Cortex of kidney (tissue), 1 donor: ENCODE results near the gene CEP126.
"Not testable (repeated sequence)": the region's sequence is repeated elsewhere in the genome, so short reads cannot be mapped to it uniquely, and the experiment has no call there.

Experiments
- DNase-seq: peaks from one replicate; lab custom pipeline; 2025; lab: John Stamatoyannopoulos, UW

The CEP126 gene

DNA sequence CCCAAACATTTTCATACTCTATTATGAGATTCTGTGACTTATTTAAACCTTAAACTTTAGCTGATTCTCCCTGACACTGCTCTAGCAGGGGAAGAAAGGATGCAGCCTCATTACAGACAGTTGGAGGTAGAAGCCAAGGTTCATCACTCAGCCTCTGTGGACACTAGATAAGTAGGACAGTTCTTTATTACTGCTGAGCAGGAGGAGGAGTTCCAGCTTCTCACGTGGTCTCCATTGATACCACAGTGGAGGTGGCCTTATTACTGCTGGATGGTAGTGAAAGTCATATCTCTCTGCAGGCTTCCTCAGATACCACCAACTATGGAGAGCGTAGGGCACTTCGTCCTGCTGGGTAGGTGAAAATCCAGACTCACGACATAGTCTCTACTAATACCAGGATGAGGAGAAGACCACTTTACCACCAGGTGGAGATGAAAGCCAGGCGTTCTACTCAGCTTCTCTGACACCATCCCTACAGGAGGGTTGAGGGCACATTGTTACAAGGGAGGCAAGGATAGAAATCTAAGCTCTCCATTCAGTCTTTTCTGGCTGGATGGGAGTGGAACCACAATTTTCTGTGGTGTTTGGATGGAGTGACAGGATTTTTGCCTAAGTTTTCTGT, 14.6 kb downstream of the CEP126 start:
- DNase-seq: no peak

DNA sequence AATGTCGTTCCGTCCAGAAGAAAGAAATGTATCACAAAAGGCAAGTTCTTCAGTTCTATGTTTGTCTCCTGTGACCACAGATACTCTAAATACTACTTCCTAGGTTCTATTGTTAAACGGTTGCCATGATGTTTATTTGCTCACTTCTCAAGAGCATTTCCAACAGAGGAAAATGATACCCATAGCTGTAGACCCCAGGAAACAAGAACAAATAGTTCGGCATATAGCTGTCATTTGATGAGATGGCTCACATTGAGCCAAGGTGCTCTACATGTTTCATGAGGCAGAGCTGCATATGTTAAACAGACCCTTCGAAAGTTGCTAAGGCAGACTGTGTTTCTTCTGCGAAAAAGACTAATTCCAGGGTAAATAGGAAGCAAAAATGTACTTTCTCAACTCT, 16.9 kb downstream of the CEP126 start:
- no peak for DNase-seq

DNA sequence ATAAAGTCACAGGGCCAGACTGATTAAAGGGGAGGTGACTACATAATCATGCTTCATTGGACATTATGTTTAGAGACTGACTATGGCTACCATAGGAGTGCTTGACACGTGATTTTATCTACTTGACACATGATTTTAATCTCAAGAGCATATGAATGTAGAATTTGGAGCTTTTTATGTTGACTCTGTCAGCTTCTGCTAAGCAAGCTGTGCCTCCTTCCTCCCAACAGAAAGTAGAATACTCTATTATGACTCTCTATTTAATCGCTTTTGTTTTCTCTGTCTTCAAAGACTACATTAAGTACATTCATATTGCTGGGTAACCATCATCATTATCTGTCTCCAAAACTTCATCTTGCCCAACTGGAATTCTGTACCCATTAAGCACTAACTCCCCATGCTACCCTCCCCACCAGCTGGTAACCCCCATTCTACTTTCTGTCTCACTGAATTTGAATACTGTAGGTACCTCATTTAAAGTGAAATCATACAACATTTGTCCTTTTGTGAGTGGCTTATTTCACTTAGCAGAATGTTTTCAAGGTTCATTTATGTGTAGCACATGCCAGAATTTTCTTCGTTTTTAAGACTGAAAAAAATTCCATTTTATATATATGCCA, 26.2 kb downstream of the CEP126 start:
- no peak for DNase-seq

DNA sequence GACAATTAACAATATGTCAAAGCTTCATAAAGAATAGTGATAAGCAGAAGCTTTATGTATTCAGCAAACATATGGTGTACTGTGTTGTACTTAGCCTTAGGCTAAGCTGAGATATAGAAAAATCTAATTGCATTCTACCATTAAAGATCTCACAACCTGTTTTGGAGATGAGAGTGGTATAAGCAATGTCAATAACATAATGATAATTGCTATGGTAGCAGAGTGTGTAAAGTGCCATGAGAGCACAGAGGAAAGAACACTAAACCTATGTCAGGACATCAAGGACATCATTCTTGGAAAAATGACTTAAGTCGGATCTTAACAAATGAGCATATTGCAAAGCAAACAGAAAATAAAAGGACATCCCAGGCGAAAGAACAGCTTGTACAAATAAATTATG, 30.1 kb downstream of the CEP126 start:
- no peak for DNase-seq

DNA sequence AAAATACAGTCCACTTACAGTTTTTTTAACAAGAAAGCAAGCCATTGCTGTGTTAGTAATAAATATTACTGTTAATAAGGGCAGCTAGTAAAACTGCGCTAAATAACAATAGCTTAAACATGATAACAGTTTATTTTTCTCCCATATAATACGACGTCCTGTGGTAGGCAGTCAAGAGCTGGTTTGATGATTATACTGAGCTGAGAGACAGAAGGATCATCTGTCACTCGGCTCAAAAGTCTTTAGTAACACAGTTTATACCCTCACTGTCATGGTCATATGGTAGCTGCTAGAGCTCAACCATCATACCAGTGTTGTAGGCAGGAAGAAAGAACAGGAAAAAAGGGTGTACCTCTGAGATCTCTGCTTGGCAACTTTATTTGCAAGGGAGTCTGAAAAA, 30.6 kb downstream of the CEP126 start:
- DNase-seq: no peak

DNA sequence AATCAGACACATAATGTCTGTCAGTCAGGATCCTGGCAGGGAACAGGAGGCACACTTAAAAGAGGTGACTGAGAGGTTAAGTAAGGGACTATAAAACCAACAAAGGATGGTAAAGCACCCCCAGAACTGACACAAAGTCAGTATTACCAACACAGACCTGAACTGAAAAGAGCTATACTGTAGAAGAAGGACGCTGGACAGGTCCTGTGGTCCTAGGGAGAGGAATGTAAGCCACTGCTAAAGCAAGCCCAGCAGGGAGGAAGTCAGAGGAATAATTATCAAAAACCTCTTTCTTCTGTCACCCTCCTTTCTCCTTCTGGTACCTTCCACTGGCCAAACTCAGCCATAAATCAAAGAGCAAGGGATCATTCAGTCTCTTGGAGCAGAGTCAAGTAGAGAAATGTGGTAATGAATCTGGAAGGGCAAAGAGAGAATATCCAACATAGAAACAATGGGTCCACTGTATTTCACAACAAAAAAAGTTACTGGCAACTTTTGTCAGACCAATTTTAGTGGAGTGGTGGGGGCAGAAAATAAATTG, 34.9 kb downstream of the CEP126 start:
- DNase-seq: no peak

DNA sequence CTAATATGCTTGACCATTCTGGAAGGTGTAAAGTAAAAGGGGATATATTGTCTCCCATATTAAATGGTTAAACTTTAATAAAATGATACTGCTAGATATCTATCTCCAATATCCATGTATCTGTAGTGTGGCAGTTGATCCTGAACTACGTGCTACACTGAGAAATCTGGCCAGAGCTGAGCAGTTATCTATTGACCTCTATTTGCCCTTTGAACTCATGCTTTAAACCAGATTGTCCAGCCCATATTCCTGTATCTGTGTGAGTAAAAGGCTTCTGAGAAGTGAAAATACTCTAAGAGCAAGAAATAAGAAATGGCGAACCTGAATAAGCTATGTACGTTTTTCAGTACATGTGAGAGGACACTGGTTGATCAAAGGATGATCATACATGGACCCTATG, 40.5 kb downstream of the CEP126 start:
- no peak for DNase-seq

DNA sequence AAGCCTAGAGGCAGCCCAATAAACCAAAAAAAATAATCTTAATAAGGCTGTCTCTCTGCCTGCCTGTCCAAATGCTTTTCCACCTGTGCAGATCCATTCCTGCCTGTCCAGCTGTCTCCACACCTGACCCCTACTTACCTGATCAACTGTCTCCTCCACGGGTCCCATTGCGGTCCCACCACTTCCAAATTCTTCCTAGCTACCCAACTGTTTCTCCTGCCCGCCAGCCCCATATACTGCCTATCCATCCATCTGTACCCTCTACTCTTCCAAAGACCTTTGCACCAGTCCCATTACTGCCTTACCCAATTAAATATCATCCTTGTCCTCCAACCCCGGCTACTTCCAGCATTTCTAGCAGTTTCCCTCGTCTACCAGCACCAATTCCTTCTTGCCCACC, 40.9 kb downstream of the CEP126 start:
- no peak for DNase-seq

DNA sequence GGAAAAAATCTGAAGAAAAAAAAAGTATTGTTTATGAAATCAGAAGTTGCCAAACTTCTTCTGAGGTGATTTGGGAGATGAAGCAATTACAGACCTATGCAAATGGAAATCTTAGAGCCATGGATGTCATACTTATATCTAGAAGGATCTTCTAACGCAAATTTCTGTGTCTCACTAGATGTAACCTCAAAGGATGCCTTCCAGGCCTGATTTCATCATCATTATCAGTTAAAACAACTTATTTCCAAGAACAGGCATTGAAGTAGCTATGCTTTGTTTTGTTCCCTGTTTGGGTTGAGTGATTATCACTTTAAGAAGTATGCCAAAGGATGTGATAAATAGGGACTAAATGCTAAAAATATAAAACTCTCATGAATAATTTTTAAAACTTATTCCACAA, 45.4 kb downstream of the CEP126 start:
- no peak for DNase-seq

DNA sequence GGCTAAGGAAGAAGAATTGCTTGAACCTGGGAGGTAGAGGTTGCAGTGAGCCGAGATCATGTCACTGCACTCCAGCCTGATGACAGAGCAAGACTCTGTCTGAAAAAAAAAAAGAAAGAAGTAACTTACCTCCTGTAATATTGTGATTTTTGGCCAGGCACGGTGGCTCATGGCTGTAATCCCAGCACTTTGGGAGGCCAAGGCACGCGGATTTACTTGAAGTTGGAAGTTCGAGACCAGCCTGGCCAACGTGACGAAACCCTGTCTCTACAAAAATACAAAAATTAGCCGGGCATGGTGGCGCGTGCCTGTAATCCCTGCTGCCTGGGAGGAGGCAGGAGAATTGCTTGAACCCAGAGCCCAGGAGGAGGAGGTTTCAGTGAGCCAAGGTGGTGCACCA, 49.4 kb downstream of the CEP126 start:
- DNase-seq: not testable (repeated sequence)

DNA sequence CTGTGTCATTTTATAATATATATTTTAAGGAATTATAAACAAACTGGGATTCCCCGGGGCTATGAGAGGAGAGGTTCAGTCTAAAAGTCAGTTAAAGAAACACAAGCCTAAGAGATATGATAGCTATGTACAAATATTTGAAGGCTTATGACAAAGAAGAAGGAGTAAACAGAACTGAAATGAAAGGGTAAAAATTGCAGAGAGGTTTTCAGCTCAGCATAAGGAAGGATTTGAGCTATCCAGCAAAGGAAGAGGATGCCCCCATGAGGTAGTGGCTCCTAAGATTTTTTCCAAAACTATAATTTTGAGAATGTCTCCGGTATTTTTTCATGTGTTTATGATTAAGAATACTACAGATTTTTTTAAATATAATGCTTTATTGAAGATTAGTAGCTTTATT, 59.4 kb downstream of the CEP126 start:
- no peak for DNase-seq

DNA sequence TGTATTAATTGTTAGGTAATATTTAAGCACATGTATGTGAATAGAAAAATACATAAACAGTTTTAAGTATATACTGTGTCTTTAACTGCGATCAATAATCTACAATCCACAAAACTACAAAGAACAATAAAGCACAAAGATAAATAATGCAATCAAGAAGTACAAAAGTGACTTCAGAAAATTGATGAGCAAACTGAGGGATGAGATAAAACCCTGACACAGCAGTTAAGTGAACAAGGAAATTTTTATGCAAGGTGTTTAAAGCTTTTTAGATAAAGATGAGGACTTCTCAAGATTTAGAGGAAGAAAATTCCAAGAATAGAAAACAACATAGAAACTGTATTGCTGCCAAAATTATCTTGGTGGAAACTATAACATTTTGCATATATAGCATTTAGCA, 60.0 kb downstream of the CEP126 start:
- DNase-seq: no peak

DNA sequence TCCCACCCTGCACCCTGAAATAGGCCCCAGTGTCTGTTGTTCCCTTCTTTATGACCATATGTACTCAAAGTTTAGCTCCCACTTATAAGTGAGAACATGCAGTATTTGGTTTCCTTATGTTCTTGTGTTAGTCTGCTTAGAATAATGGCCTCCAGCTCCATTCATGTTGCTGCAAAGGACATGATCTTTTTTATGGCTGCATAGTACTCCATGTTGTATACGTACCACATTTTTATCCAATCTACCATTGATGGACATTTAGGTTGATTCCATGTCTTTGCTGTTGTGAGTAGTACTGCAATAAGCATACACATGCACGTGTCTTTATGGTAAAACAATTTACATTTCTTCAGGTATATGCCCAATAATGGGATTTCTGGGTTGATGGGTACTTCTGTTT, 60.9 kb downstream of the CEP126 start:
- DNase-seq: no peak

DNA sequence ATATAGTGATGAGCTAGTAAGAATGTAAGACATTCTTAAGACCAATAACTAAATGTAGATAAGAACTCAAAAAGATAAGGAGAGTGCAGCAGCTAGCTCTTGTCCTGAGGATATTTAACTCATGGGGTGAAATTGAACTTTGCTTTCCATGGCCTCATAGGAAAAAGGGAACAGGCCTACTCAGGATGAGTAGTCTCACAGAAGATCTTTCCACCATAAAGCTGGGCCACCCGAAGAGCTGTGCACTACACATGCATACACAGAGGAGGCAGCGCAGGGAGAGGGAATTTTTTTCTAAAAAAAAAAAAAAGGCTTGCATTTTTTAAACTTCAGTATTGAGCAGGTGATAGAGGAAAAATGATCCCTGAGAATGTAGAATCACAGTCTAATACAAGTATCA, 72.6 kb downstream of the CEP126 start:
- no peak for DNase-seq

DNA sequence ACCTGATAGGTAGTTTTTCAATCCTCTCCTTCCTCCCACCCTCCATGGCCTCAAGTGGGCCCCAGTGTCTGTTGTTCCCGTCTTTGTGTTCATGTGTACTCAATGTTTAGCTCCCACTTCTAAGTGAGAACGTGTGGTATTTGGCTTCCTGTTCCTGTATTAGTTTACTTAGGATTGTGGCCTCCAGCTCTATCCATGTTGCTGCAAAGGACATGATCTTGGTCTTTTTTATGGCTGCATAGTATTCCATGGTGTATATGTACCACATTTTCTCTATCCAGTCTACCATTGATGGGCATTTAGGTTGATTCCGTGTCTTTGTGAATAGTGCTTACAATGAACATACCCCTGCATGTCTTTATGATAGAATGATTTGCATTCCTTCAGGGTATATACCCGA, 78.4 kb downstream of the CEP126 start:
- no peak for DNase-seq

DNA sequence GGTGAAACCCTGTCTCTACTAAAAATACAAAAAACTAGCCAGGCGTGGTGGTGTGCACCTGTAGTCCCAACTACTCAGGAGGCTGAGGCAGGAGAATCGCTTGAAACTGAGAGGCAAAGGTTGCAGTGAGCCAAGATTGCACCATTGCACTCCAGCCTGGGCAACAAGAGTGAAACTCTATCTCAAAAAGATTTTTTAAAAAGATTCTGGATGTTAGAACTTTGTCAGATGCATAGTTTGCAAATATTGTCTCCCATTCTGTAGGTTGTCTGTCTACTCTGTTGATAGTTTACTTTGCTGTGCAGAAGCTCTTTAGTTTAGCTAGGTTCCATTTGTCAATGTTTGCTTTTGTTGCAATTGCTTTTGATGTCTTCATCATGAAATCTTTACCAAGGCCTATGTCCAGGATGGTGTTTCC, 79.3 kb downstream of the CEP126 start:
- DNase-seq: not testable (repeated sequence)

DNA sequence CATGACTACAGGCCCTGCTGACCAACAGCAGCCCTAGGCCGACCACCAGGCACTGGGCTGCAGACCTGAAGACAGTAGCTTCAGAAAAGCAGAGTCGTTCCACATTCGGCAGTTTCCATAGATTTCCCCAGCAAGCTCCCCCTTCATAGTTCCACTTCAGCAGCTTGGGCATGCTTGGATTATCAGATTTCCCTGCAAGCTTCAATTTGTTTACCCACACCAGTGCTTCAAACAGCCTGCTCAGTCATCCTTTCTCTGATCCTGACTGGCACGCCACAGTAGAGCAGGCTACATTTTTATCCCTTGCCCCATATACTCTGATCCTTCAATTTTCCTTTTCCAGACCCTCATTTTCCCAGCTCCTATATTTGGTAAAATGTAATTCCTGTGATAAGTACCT, 81.3 kb downstream of the CEP126 start:
- no peak for DNase-seq

DNA sequence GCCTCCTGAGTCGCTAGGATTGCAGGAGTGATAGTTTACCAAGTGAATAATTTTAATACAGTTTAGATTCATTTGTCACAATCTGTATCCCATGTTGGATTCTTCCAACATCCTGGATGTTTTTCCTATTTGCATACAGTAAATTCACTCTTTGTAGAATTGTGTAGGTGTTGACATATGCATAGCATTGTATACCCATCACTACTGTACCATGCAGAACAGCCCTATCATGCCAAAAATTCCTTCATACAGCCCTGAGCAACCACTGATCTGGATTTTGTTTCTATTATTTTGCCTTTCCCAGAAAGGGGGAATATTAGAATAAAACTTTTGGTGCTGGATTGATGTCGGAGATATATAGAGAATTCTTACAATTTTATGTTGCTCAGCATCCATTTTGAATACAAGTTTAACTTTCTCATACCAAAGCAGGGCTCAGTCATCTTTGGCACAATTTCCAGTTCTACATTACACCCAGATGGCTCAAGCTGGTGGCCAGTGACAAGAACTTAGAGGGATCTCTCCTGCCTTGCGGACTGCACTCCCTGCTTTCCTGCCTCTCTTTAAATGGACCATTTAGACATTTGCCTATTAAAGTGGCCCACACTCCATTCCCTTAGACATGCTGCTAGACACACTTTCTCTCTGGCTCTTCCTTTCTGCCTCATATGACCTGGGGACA, 87.0 kb downstream of the CEP126 start:
- no peak for DNase-seq

DNA sequence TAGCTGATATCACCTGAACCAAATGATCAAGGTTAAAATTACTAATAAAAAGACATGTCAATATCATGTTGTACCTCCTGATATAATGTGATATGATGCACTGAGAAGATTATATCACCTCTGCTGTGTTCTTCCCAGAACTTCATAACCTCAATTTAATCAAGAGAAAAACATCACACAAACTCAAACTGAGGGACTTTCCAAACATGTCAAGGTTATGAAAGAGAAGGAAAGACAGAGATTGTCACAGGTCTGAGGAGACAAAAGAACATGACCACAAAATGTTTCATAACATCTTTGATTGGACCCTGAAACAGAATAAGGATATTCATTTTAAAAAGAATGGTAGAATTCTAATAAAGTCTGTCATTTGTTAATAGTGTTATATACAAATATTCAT, 89.4 kb downstream of the CEP126 start:
- DNase-seq: no peak

DNA sequence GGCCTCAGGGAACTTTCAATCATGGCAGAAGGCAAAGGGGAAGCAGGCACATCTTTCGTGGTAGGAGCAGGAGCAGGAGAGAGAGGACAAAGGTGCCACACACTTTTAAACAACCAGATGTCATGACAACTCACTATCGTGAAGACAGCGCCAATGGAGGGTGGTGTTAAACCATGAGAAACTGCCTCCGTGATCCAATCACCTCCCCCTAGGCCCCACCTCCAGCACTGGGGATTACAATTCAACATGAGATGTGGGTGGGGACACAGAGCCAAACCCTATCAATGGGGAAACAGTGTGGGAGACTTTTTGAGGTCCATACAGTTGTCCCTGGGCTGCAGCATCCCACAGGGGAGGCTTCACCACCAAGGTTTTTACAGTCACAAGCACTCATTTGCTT, 90.5 kb downstream of the CEP126 start:
- DNase-seq: no peak

DNA sequence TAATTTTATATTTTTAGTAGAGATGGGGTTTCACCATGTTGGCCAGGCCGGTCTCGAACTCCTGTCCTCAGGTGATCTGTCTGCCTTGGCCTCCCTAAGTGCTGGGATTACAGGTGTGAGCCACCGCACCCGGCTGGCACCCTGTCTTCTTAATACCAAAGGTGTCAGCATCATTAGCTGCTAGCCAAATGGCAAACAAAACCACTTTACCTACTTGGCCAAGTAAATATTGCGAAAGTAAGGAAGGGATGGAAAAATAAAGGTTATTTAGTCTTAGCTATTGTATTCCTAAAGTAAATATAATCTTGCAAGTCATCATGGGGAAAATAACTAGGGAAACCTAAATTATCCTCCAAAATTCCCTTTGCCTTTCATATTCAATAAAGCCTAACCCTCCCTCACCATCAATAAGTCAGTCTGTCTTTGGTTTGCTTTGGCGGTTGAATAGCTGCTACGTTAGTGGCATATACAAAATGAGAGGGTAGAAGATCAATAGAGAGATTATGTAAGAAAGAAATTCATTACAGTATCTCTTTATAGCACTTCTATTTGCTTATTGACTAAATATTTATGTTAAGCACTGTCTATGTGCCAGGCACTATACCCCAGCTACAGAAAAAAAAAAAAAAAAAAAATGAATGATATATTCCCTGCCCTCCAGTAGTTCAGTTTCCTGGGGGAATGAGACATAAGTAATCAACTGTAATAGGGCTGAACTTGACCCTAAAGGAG, 92.2 kb downstream of the CEP126 start:
- no peak for DNase-seq

DNA sequence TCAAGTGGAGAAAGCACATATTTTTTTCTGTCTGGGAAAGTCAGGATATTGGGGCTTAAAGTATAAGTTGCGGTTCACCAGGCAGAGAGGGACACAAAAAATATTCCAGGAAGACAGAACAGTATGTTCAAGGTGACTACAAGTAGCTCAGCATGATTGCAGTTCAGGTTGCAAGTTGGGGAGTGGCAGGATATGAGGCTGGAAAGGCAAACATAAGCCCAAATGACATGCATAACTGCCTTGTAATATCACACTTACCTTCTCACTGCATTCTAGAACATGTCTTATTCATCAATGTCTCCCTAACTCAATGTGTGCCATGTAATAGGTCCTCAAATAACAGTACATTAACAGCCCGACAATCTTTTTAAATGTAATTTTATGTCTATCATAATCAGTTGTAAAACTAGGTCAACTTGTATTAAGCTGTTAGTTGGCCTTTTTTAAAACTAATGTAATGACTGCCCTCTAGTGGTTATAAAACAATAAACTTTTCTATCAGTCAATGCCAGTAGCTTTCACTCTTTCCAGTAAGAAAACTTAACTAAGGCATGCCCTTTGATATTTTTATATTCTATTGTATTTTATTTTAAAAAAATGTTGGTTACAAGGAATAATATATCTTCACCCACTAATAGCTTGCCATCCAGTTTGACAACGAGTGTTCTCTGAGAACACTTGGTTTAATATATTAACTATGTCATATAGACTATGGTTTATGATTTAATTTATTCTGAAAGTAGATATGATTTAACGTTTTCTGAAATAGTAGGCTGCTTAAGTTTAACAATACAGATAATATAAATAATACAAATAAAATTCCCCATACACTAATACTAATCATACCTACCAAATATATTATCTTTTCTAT, 93.0 kb downstream of the CEP126 start:
- DNase-seq: no peak
